Trophoblast cell (in vitro differentiated cells and primary cell): ENCODE measurements around the gene SLC35F1.

Source experiments
- DNase-seq, 2 donors: peaks; one replicate each; pipeline ENCODE4 v3.0.0-alpha.2; 2016
- H2AFZ ChIP-seq: 2 replicates; pipeline ENCODE4 v1.6.1; 2013; ENCODE audit warnings: low read length, moderate library complexity, mild to moderate bottlenecking; ENCODE audit not compliant: insufficient read depth, poor library complexity
- H2AK5ac ChIP-seq: 2 replicates; pipeline ENCODE4 v1.6.1; 2013; ENCODE audit warnings: mild to moderate bottlenecking, low read length
- H2BK120ac ChIP-seq: 2 replicates; pipeline ENCODE4 v1.6.1; 2013; ENCODE audit warnings: low read length, mild to moderate bottlenecking, moderate library complexity; ENCODE audit not compliant: insufficient read depth, poor library complexity
- H2BK12ac ChIP-seq: 2 replicates; pipeline ENCODE4 v1.6.1; 2013; ENCODE audit warnings: mild to moderate bottlenecking, low read length, moderate library complexity
- H2BK5ac ChIP-seq: 2 replicates; pipeline ENCODE4 v1.6.1; 2013; ENCODE audit warnings: low read length, low read depth, moderate library complexity, mild to moderate bottlenecking; ENCODE audit not compliant: poor library complexity
- H3K14ac ChIP-seq: 2 replicates; pipeline ENCODE4 v1.6.1; 2013; ENCODE audit warnings: mild to moderate bottlenecking, low read length
- H3K18ac ChIP-seq: 2 replicates; pipeline ENCODE4 v1.6.1; 2013; ENCODE audit warnings: mild to moderate bottlenecking, low read length
- H3K23ac ChIP-seq: 2 replicates; pipeline ENCODE4 v1.6.1; 2013; ENCODE audit warnings: low read length
- H3K27ac ChIP-seq: 2 replicates; pipeline ENCODE4 v1.5.1; 2013; ENCODE audit warnings: low read depth, mild to moderate bottlenecking, inconsistent platforms, low read length, moderate library complexity
- H3K27me3 ChIP-seq: 2 replicates; pipeline ENCODE4 v1.6.1; 2013; ENCODE audit warnings: inconsistent platforms, mild to moderate bottlenecking, low read length, moderate library complexity; ENCODE audit not compliant: insufficient read depth
- H3K36me3 ChIP-seq, 2 experiments: 1 replicate in 1 of 2; 2 replicates in 1 of 2; pipeline ENCODE4 v1.6.1; 2013; ENCODE audit warnings: low read length in 2 of 2, mild to moderate bottlenecking in 2 of 2, moderate library complexity in 1 of 2; ENCODE audit not compliant: insufficient read depth in 2 of 2, control insufficient read depth in 1 of 2
- H3K4ac ChIP-seq: 2 replicates; pipeline ENCODE4 v1.6.1; 2013; ENCODE audit warnings: low read depth, mild to moderate bottlenecking, low read length, moderate library complexity
- H3K4me1 ChIP-seq, 2 experiments: 1 replicate in 1 of 2; 2 replicates in 1 of 2; pipeline ENCODE4 v1.6.1; 2013; ENCODE audit warnings: low read length in 2 of 2, mild to moderate bottlenecking in 2 of 2, moderate library complexity in 1 of 2; ENCODE audit not compliant: insufficient read depth in 2 of 2, control insufficient read depth in 1 of 2
- H3K4me2 ChIP-seq: 2 replicates; pipeline ENCODE4 v1.6.1; 2013; ENCODE audit warnings: inconsistent platforms, mild to moderate bottlenecking, low read length, moderate library complexity
- H3K4me3 ChIP-seq: 2 replicates; pipeline ENCODE4 v1.5.1; 2013; ENCODE audit warnings: mild to moderate bottlenecking, low read depth, low read length, inconsistent platforms
- H3K79me1 ChIP-seq: one replicate; pipeline ENCODE4 v1.6.1; 2013; ENCODE audit warnings: low read length
- H3K79me2 ChIP-seq: 2 replicates; pipeline ENCODE4 v1.6.1; 2013; ENCODE audit warnings: low read length, mild to moderate bottlenecking; ENCODE audit not compliant: control insufficient read depth, insufficient read depth, poor library complexity
- H3K9ac ChIP-seq: 2 replicates; pipeline ENCODE4 v1.6.1; 2013; ENCODE audit warnings: mild to moderate bottlenecking, low read length
- H3K9me3 ChIP-seq: 2 replicates; pipeline ENCODE4 v1.6.1; 2013; ENCODE audit warnings: low read depth, mild to moderate bottlenecking, control low read depth, inconsistent platforms, low read length; ENCODE audit not compliant: insufficient read depth
- H4K12ac ChIP-seq: 2 replicates; pipeline ENCODE4 v1.6.1; 2013; ENCODE audit warnings: low read depth, mild to moderate bottlenecking, low read length, moderate library complexity
- H4K8ac ChIP-seq: 2 replicates; pipeline ENCODE4 v1.6.1; 2013; ENCODE audit warnings: low read depth, mild to moderate bottlenecking, low read length, moderate library complexity
- H4K91ac ChIP-seq: one replicate; pipeline ENCODE4 v1.6.1; 2013; ENCODE audit warnings: low read depth, mild to moderate bottlenecking, low read length, moderate library complexity
- WGBS: extraction: QIAGEN DNeasy Blood & Tissue Kit; methylation state at CpG from one replicate; pipeline ENCODE4 v1.1.7; 2013; ENCODE audit warnings: missing lambda C conversion rate; ENCODE audit not compliant: insufficient read length, insufficient coverage; ENCODE audit errors: extremely low coverage; 5-methylcytosine and 5-hydroxymethylcytosine counted together

SLC35F1 gene

DNA sequence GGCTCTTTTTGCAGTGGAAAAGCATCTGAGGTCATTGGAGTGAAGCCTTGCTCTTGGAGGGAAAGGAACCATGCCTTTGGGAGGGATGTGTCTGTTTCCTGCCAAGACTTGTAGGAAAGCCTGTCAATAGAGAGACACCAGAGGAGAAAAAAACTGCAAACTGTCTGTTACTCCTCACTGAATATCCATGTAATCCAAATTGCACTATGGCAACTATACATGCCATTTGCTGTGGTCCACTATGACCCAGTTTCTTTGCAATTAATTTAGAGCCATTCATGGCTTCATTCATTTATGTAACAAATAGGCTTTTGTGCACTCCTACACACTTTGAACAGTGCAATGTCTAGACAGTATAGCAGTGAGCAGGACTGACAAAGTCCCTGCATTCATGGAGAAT lies 296.5 kb downstream of the SLC35F1 start:
- Histone ChIP-seq H2BK120ac (no peak overlapping the region), H3K27ac (no peak overlapping the region), H3K79me2 (no peaks in the 10 kb centered on the region), H3K27me3 (no peaks in the 10 kb centered on the region), H3K9ac (no peak overlapping the region), H3K18ac (no peak overlapping the region), H4K91ac (no peak overlapping the region), H2AK5ac (no peak overlapping the region), H3K23ac (no peak overlapping the region), H3K14ac (no peak overlapping the region), H3K4me3 (no peak overlapping the region), H3K4ac (no peak overlapping the region), H3K36me3 (no peaks in the 10 kb centered on the region), H2AFZ (no peak overlapping the region), H3K9me3 (no peaks in the 10 kb centered on the region), H4K12ac (no peak overlapping the region), H2BK12ac (no peak overlapping the region), H3K4me1 (no peaks in the 10 kb centered on the region), H3K4me2 (no peak overlapping the region), H4K8ac (no peak overlapping the region), H3K79me1 (no peaks in the 10 kb centered on the region), H2BK5ac (no peak overlapping the region)
- no peak for DNase-seq

DNA sequence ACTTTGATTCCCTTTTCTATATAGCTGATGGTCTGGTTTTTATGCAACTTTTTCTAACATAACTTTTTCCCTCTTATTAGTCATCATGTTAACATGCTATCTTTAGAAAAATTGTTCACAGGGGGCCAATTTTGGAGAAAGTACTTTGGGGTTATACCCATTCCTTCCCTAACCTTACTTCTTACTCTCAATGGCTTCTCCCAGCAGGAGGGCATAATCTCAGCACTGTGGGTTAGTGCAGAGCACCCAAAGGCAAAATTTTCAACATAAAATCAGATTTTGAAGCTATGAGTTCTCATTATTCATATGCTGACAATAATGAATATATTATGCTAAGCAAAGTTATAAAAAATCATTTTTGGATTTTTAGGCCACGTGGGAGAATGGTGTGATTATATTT lies 299.2 kb downstream of the SLC35F1 start:
- H4K8ac ChIP-seq, result no peak overlapping the region
- no peaks in the 10 kb centered on the region for H3K27me3 ChIP-seq
- H3K23ac ChIP-seq, result no peak overlapping the region
- H3K4ac ChIP-seq, result no peak overlapping the region
- DNase-seq, result no peak
- no peak overlapping the region for H3K27ac ChIP-seq
- no peak overlapping the region for H2BK12ac ChIP-seq
- no peak overlapping the region for H3K14ac ChIP-seq
- no peak overlapping the region for H3K4me2 ChIP-seq
- no peak overlapping the region for H3K18ac ChIP-seq
- no peak overlapping the region for H4K91ac ChIP-seq
- H2BK120ac ChIP-seq, result no peak overlapping the region
- no peak overlapping the region for H2AK5ac ChIP-seq
- no peaks in the 10 kb centered on the region for H3K9me3 ChIP-seq
- no peaks in the 10 kb centered on the region for H3K4me1 ChIP-seq
- no peak overlapping the region for H3K9ac ChIP-seq
- H3K79me2 ChIP-seq, result no peaks in the 10 kb centered on the region
- H4K12ac ChIP-seq, result no peak overlapping the region
- no peak overlapping the region for H2BK5ac ChIP-seq
- H3K36me3 ChIP-seq, result no peaks in the 10 kb centered on the region
- no peaks in the 10 kb centered on the region for H3K79me1 ChIP-seq
- H2AFZ ChIP-seq, result no peak overlapping the region
- no peak overlapping the region for H3K4me3 ChIP-seq
- WGBS, result no CpG with 5 or more reads among the region's 1 CpG

DNA sequence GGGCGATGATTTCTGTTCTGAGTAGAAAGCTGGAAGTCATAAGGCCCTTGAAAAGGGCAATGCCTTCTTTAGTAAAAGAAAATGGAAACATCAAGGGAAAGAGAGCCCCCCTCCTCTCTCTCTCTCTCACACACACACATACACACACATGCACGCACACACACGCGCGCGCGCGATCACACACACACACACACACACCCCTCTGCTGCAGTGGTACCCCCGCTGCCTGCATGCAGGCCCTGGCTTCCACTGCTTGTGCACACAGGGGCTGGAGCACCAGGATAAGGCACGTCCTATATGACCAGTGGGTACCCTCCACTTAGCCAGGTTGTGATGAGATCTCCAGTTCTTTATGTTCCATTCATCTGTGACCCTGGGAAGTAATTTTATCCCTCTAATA lies 300.9 kb downstream of the SLC35F1 start:
- no peak overlapping the region for H3K4me2 ChIP-seq
- H3K9me3 ChIP-seq, result no peaks in the 10 kb centered on the region
- no peak for DNase-seq
- H3K18ac ChIP-seq, result no peak overlapping the region
- H4K12ac ChIP-seq, result no peak overlapping the region
- H3K9ac ChIP-seq, result no peak overlapping the region
- H3K4ac ChIP-seq, result no peak overlapping the region
- H3K79me1 ChIP-seq, result no peaks in the 10 kb centered on the region
- H2BK5ac ChIP-seq, result no peak overlapping the region
- no peaks in the 10 kb centered on the region for H3K36me3 ChIP-seq
- H3K27me3 ChIP-seq, result no peaks in the 10 kb centered on the region
- H4K91ac ChIP-seq, result no peak overlapping the region
- no peak overlapping the region for H3K27ac ChIP-seq
- no peak overlapping the region for H2BK12ac ChIP-seq
- no peak overlapping the region for H4K8ac ChIP-seq
- H2AK5ac ChIP-seq, result no peak overlapping the region
- no peaks in the 10 kb centered on the region for H3K79me2 ChIP-seq
- no peak overlapping the region for H3K4me3 ChIP-seq
- no peak overlapping the region for H3K23ac ChIP-seq
- no peaks in the 10 kb centered on the region for H3K4me1 ChIP-seq
- H2AFZ ChIP-seq, result no peak overlapping the region
- 100% methylated on average over 3 of the region's 10 CpGs for WGBS
- no peak overlapping the region for H2BK120ac ChIP-seq
- H3K14ac ChIP-seq, result no peak overlapping the region

DNA sequence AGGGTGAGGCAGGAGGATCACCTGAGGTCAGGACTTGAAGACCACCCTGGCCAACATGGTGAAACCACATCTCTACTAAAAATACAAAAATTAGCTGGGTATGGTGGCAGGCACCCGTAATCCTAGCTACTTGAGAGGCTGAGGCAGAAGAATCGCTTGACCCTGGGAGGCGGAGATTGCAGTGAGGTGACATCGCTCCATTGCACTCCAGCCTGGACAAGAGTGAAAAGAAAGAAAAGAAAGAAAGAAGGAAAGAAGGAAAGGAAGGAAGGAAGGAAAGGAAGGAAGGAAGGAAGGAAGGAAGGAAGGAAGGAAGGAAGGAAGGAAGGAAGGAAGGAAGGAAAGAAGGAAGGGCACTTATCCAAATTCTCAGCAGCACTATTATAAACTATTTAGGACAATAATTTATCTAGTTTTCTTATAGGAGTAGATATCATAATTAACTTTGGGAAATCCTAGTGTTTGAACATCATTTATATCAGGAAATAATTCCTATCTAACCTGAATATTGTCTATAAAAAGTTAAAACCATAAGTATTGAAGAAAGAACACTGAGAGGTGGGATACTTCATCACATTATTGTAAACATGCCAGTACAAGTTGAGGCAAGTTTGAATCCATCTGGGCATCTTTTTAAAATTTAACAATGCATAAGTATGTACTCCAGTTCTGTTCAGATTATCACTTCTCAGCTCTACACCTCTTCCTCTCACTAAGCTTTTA lies 305.5 kb downstream of the SLC35F1 start:
- H3K36me3 ChIP-seq, result no peaks in the 10 kb centered on the region
- H3K4ac ChIP-seq, result no peak overlapping the region
- H3K4me2 ChIP-seq, result no peak overlapping the region
- no peaks in the 10 kb centered on the region for H3K4me1 ChIP-seq
- H3K27me3 ChIP-seq, result no peaks in the 10 kb centered on the region
- H3K79me2 ChIP-seq, result no peaks in the 10 kb centered on the region
- no peaks in the 10 kb centered on the region for H3K9me3 ChIP-seq
- no peak overlapping the region for H2AK5ac ChIP-seq
- no peak overlapping the region for H3K27ac ChIP-seq
- no peak overlapping the region for H3K9ac ChIP-seq
- no peak for DNase-seq
- no peak overlapping the region for H2AFZ ChIP-seq
- no peak overlapping the region for H2BK5ac ChIP-seq
- no peak overlapping the region for H4K12ac ChIP-seq
- H3K18ac ChIP-seq, result no peak overlapping the region
- H2BK120ac ChIP-seq, result no peak overlapping the region
- no peaks in the 10 kb centered on the region for H3K79me1 ChIP-seq
- no peak overlapping the region for H3K4me3 ChIP-seq
- H4K8ac ChIP-seq, result no peak overlapping the region
- H3K23ac ChIP-seq, result no peak overlapping the region
- WGBS, result no CpG with 5 or more reads among the region's 4 CpGs
- no peak overlapping the region for H2BK12ac ChIP-seq
- no peak overlapping the region for H3K14ac ChIP-seq
- no peak overlapping the region for H4K91ac ChIP-seq
